Measurements from ENCODE around the gene SLC6A18.

DNA sequence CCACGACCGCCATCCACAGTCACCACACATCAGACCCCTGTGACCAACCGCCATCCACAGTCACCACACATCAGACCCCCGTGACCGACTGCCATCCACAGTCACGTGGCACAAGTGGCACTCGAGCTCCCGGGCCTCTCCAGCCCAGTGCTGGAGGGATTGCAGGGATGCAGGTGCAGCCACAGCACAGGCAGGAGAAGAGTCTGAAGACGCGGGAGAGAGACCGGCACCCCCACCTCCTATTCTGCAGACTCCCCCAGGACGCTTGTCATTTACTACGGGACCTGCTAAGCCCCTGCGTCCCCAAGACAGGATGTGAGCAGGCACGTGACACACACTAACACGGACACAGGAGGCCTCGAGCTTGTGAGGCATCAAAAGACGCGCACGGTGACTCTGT lies 48.6 kb downstream of the SLC6A18 start:
- TF ChIP-seq MTA3 (IDR thresholded peaks at IDR 0.05; ENCODE audit: borderline replicate concordance, low read length) (no peak), SMC3 (IDR thresholded peaks at IDR 0.05; ENCODE audit: borderline replicate concordance, low read length) (no peak), POLR2A (IDR thresholded peaks at IDR 0.05; ENCODE audit: low read depth, low read length) (no peak), SUPT20H (IDR thresholded peaks at IDR 0.05; ENCODE audit: borderline replicate concordance, control insufficient read depth, low read depth, low read length) (no peak), JUND (IDR thresholded peaks at IDR 0.05; ENCODE audit: low read depth, low read length) (no peak), POLR2AphosphoS2 (IDR thresholded peaks at IDR 0.05; ENCODE audit: low read depth, low read length) (no peak), MYC (IDR thresholded peaks at IDR 0.05; ENCODE audit: insufficient read depth, insufficient read length, insufficient replicate concordance, low read length, severe bottlenecking) (no peak), RELA (IDR thresholded peaks at IDR 0.05; ENCODE audit: borderline replicate concordance, partially characterized antibody) (no peak), RFX5 (IDR thresholded peaks at IDR 0.05; ENCODE audit: low read depth, low read length) (no peak)
- TF ChIP-seq, protein P1, sequence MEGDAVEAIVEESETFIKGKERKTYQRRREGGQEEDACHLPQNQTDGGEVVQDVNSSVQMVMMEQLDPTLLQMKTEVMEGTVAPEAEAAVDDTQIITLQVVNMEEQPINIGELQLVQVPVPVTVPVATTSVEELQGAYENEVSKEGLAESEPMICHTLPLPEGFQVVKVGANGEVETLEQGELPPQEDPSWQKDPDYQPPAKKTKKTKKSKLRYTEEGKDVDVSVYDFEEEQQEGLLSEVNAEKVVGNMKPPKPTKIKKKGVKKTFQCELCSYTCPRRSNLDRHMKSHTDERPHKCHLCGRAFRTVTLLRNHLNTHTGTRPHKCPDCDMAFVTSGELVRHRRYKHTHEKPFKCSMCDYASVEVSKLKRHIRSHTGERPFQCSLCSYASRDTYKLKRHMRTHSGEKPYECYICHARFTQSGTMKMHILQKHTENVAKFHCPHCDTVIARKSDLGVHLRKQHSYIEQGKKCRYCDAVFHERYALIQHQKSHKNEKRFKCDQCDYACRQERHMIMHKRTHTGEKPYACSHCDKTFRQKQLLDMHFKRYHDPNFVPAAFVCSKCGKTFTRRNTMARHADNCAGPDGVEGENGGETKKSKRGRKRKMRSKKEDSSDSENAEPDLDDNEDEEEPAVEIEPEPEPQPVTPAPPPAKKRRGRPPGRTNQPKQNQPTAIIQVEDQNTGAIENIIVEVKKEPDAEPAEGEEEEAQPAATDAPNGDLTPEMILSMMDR (IDR thresholded peaks at IDR 0.05 in 2 of 3, conservative IDR thresholded peaks at IDR 0.05 in 1 of 3; ENCODE audit: control insufficient read depth in 2 of 3, extremely low read depth in 1 of 3, insufficient read depth in 1 of 3, low read depth in 3 of 3, low read length in 3 of 3): no peak
